IPS-11a (cell line): ENCODE results near the gene GSK3B.
"Not testable (repeated sequence)": the region's sequence is repeated elsewhere in the genome, so short reads cannot be mapped to it uniquely, and the experiment has no call there.

ENCODE experiments used
- H3K4me3 ChIP-seq: one replicate; pipeline ENCODE4 v1.5.1; 2013; ENCODE audit warnings: low read depth, low read length, control low read depth

The GSK3B gene

GRCh38 chr3:119888681-119889080, 205.6 kb downstream of the GSK3B start:
- not testable (repeated sequence) for H3K4me3 ChIP-seq

GRCh38 chr3:119885746-119886530, 208.3 kb downstream of the GSK3B start:
- no peak overlapping the region for H3K4me3 ChIP-seq

- no peak overlapping the region for H3K4me3 ChIP-seq
Observed at GRCh38 chr3:119884161-119884557, 210.1 kb downstream of the GSK3B start.

GRCh38 chr3:119883461-119884160, 210.6 kb downstream of the GSK3B start:
- no peak overlapping the region for H3K4me3 ChIP-seq

- no peak overlapping the region for H3K4me3 ChIP-seq
Observed at GRCh38 chr3:119880966-119881365, 213.3 kb downstream of the GSK3B start.

GRCh38 chr3:119873646-119874045, 220.6 kb downstream of the GSK3B start:
- no peak overlapping the region for H3K4me3 ChIP-seq

GRCh38 chr3:119872773-119873172, 221.5 kb downstream of the GSK3B start:
- no peak overlapping the region for H3K4me3 ChIP-seq

- H3K4me3 ChIP-seq = no peak overlapping the region
Observed at GRCh38 chr3:119871571-119871970, 222.7 kb downstream of the GSK3B start.

GRCh38 chr3:119870512-119870911, 223.7 kb downstream of the GSK3B start:
- no peak overlapping the region for H3K4me3 ChIP-seq

GRCh38 chr3:119864476-119864875, 229.8 kb downstream of the GSK3B start:
- no peak overlapping the region for H3K4me3 ChIP-seq

- no peak overlapping the region for H3K4me3 ChIP-seq
Observed at GRCh38 chr3:119862616-119863015, 231.6 kb downstream of the GSK3B start.

- no peak overlapping the region for H3K4me3 ChIP-seq
Observed at GRCh38 chr3:119861681-119862080, 232.6 kb downstream of the GSK3B start.

- H3K4me3 ChIP-seq = no peak overlapping the region
Observed at GRCh38 chr3:119859728-119860127, 234.5 kb downstream of the GSK3B start.

- no peak overlapping the region for H3K4me3 ChIP-seq
Observed at GRCh38 chr3:119858957-119859356, 235.3 kb downstream of the GSK3B start.

- H3K4me3 ChIP-seq = no peak overlapping the region
Observed at GRCh38 chr3:119856695-119857094, 237.6 kb downstream of the GSK3B start.

- no peak overlapping the region for H3K4me3 ChIP-seq
Observed at GRCh38 chr3:119849126-119849525, 245.1 kb downstream of the GSK3B start.

- no peak overlapping the region for H3K4me3 ChIP-seq
Observed at GRCh38 chr3:119841808-119842471, 252.3 kb downstream of the GSK3B start.

- H3K4me3 ChIP-seq = no peak overlapping the region
Observed at GRCh38 chr3:119835556-119835955, 258.7 kb downstream of the GSK3B start.

GRCh38 chr3:119834754-119835370, 259.4 kb downstream of the GSK3B start:
- no peak overlapping the region for H3K4me3 ChIP-seq

GRCh38 chr3:119831941-119832371, 262.3 kb downstream of the GSK3B start:
- H3K4me3 ChIP-seq = no peak overlapping the region

- no peak overlapping the region for H3K4me3 ChIP-seq
Observed at GRCh38 chr3:119831022-119831421, 263.2 kb downstream of the GSK3B start.
